Measurements from ENCODE around the gene SCRT2.

SCRT2 gene

DNA sequence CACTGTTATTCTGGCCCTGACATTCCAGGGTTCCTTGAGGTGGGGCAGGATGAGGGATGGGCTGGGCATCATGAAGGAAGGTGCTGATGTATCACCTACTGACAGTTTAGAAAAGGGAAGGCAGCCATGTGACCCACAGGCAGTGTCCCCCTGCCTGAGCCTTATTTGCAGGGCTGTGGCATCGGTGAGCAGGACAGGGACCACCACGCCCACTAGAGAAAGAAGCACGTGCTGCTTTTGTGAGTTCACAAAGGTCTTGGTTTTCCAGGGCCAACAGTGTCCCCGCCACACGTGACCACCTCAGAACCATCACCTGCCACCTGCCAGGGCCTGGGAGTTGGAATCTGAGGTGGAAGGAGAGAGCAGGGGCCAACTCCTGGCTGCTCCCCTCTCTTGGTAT, 43.5 kb upstream of the SCRT2 start:
- Histone ChIP-seq H3K27me3 (ENCODE audit: control insufficient read depth, low read length) (peaks cover 2% of the 10 kb centered on the region; the same call in 1 of the 2 replicates), H3K4me2 (ENCODE audit: low read length) (no peak overlapping the region)
- TF ChIP-seq EZH2phosphoT487 (IDR thresholded peaks at IDR 0.05; ENCODE audit: borderline replicate concordance, low read length): no peak
- TF ChIP-seq, protein P1, sequence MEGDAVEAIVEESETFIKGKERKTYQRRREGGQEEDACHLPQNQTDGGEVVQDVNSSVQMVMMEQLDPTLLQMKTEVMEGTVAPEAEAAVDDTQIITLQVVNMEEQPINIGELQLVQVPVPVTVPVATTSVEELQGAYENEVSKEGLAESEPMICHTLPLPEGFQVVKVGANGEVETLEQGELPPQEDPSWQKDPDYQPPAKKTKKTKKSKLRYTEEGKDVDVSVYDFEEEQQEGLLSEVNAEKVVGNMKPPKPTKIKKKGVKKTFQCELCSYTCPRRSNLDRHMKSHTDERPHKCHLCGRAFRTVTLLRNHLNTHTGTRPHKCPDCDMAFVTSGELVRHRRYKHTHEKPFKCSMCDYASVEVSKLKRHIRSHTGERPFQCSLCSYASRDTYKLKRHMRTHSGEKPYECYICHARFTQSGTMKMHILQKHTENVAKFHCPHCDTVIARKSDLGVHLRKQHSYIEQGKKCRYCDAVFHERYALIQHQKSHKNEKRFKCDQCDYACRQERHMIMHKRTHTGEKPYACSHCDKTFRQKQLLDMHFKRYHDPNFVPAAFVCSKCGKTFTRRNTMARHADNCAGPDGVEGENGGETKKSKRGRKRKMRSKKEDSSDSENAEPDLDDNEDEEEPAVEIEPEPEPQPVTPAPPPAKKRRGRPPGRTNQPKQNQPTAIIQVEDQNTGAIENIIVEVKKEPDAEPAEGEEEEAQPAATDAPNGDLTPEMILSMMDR (IDR thresholded peaks at IDR 0.05; ENCODE audit: low read depth, low read length, poor library complexity, severe bottlenecking): no peak

DNA sequence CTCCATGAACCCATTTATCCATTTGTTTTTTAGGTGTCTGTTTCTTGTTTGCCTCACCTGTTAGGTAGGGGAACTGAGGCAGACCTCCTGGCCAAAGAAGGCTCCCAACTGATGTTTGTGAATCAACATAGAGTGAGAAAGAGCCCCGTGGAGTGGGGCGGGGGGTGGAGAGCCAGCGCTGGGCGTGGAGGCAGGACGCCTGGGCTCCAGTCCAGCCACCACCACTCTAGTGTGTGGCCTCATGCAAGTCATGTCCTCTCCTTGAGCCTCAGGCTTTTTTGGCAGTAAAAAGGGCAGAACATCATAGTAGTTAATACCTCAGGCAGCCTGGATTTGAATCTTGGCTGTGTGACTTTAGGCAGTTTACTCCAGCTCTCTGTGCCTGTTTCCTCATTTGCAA, 42.2 kb upstream of the SCRT2 start:
- Histone ChIP-seq H3F3A (ENCODE audit: control insufficient read depth, insufficient read depth) (no peaks in the 10 kb centered on the region), H4K20me1 (ENCODE audit: control insufficient read depth, insufficient read depth, low read depth, low read length) (no peaks in the 10 kb centered on the region), H3K4me1 (ENCODE audit: control insufficient read depth, low read length) (no peaks in the 10 kb centered on the region), H3K36me3 (ENCODE audit: control insufficient read depth, low read length) (no peaks in the 10 kb centered on the region), H3K9me2 (replicated peaks; ENCODE audit: control insufficient read depth, low read length) (no peaks in the 10 kb centered on the region), H3K4me3 (ENCODE audit: low read length) (no peak overlapping the region), H3K4me2 (ENCODE audit: low read length) (no peak overlapping the region), H3K9me3 (ENCODE audit: control insufficient read depth, insufficient read depth, low read length) (peaks cover 7% of the 10 kb centered on the region; the same call in 1 of the 2 replicates), H3K27ac (ENCODE audit: low read depth, low read length) (no peak overlapping the region), H3K79me2 (ENCODE audit: control insufficient read depth, low read length) (no peaks in the 10 kb centered on the region), H3K27me3 (ENCODE audit: control insufficient read depth, low read length) (peaks cover 2% of the 10 kb centered on the region; the same call in 1 of the 2 replicates)
- TF ChIP-seq, protein P1 (IDR thresholded peaks at IDR 0.05; ENCODE audit: low read depth, low read length, poor library complexity, severe bottlenecking): no peak
- no peak for TF ChIP-seq EZH2phosphoT487 (IDR thresholded peaks at IDR 0.05; ENCODE audit: borderline replicate concordance, low read length)

More for the DNA sequence above, 43.5 kb upstream of the SCRT2 start:
- Histone ChIP-seq H3K9me2 (replicated peaks; ENCODE audit: control insufficient read depth, low read length) (no peaks in the 10 kb centered on the region), H3K4me1 (ENCODE audit: control insufficient read depth, low read length) (no peaks in the 10 kb centered on the region), H3K27ac (ENCODE audit: low read depth, low read length) (no peak overlapping the region), H3K36me3 (ENCODE audit: control insufficient read depth, low read length) (no peaks in the 10 kb centered on the region), H3K79me2 (ENCODE audit: control insufficient read depth, low read length) (no peaks in the 10 kb centered on the region), H4K20me1 (ENCODE audit: control insufficient read depth, insufficient read depth, low read depth, low read length) (no peaks in the 10 kb centered on the region), H3F3A (ENCODE audit: control insufficient read depth, insufficient read depth) (no peaks in the 10 kb centered on the region), H3K9me3 (ENCODE audit: control insufficient read depth, insufficient read depth, low read length) (peaks cover 4% of the 10 kb centered on the region; the same call in 1 of the 2 replicates), H3K4me3 (ENCODE audit: low read length) (no peak overlapping the region)

DNA sequence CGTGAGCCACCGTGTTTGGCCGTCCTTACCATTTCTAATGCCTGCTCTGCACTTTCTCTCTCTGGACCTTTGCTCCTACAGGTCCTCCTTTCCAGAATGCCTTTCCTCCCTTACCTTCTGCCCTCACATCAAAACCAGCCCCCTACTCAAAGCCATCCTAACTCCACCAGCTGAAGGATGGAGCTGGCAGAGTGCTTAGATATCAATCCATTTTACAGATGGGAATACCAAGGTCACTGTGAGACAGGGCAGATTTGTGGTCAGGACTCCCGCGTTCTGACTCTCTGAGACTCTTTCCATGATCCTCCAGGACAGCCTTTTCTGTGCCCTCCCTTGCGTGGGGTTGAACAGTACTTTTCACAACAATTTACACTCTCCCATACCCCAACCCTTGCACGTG, 41.7 kb upstream of the SCRT2 start:
- Histone ChIP-seq H3K4me1 (ENCODE audit: control insufficient read depth, low read length) (no peaks in the 10 kb centered on the region), H4K20me1 (ENCODE audit: control insufficient read depth, insufficient read depth, low read depth, low read length) (no peaks in the 10 kb centered on the region), H3K27me3 (ENCODE audit: control insufficient read depth, low read length) (peaks cover 2% of the 10 kb centered on the region; the same call in 1 of the 2 replicates), H3K79me2 (ENCODE audit: control insufficient read depth, low read length) (no peaks in the 10 kb centered on the region), H3K9me3 (ENCODE audit: control insufficient read depth, insufficient read depth, low read length) (peaks cover 7% of the 10 kb centered on the region; the same call in 1 of the 2 replicates), H3F3A (ENCODE audit: control insufficient read depth, insufficient read depth) (no peaks in the 10 kb centered on the region), H3K36me3 (ENCODE audit: control insufficient read depth, low read length) (no peaks in the 10 kb centered on the region), H3K27ac (ENCODE audit: low read depth, low read length) (no peak overlapping the region), H3K4me3 (ENCODE audit: low read length) (no peak overlapping the region), H3K9me2 (replicated peaks; ENCODE audit: control insufficient read depth, low read length) (no peaks in the 10 kb centered on the region), H3K4me2 (ENCODE audit: low read length) (no peak overlapping the region)
- TF ChIP-seq, protein P1 (IDR thresholded peaks at IDR 0.05; ENCODE audit: low read depth, low read length, poor library complexity, severe bottlenecking): no peak
- TF ChIP-seq EZH2phosphoT487 (IDR thresholded peaks at IDR 0.05; ENCODE audit: borderline replicate concordance, low read length): no peak
